Measurements from ENCODE around the gene ABL1.

Gene ABL1

GRCh38 chr9:130918826-130919558 is 83.9 kb downstream of the ABL1 start:
- TF ChIP-seq, protein P1, sequence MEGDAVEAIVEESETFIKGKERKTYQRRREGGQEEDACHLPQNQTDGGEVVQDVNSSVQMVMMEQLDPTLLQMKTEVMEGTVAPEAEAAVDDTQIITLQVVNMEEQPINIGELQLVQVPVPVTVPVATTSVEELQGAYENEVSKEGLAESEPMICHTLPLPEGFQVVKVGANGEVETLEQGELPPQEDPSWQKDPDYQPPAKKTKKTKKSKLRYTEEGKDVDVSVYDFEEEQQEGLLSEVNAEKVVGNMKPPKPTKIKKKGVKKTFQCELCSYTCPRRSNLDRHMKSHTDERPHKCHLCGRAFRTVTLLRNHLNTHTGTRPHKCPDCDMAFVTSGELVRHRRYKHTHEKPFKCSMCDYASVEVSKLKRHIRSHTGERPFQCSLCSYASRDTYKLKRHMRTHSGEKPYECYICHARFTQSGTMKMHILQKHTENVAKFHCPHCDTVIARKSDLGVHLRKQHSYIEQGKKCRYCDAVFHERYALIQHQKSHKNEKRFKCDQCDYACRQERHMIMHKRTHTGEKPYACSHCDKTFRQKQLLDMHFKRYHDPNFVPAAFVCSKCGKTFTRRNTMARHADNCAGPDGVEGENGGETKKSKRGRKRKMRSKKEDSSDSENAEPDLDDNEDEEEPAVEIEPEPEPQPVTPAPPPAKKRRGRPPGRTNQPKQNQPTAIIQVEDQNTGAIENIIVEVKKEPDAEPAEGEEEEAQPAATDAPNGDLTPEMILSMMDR (IDR thresholded peaks at IDR 0.05) = no peak

GRCh38 chr9:130919559-130920145 is 84.6 kb downstream of the ABL1 start:
- TF ChIP-seq, protein P1 (IDR thresholded peaks at IDR 0.05) = no peak

GRCh38 chr9:130920233-130920632 is 85.2 kb downstream of the ABL1 start:
- TF ChIP-seq, protein P1 (IDR thresholded peaks at IDR 0.05) = no peak

- TF ChIP-seq, protein P1 (IDR thresholded peaks at IDR 0.05) = no peak
These were observed 85.8 kb downstream of the ABL1 start for GRCh38 chr9:130920762-130921299.

- TF ChIP-seq, protein P1 (IDR thresholded peaks at IDR 0.05) = no peak
These were observed 86.4 kb downstream of the ABL1 start for GRCh38 chr9:130921300-130921988.

- TF ChIP-seq, protein P1 (IDR thresholded peaks at IDR 0.05) = no peak
These were observed 87.2 kb downstream of the ABL1 start for GRCh38 chr9:130921989-130922892.
